HUES6 (cell line): Measurements from ENCODE around the gene CCDC171.
A peak's percentile ranks its signal among the peaks of the same experiment; 100 is the strongest.
"Not testable (repeated sequence)": the region's sequence is repeated elsewhere in the genome, so short reads cannot be mapped to it uniquely, and the experiment has no call there.

Source experiments
- H3K27ac ChIP-seq: 2 replicates; pipeline ENCODE4 v1.7.0; 2013; ENCODE audit warnings: low read depth, mild to moderate bottlenecking, low read length, inconsistent platforms
- H3K27me3 ChIP-seq: 2 replicates; pipeline ENCODE4 v1.6.1; 2013; ENCODE audit warnings: low read length; ENCODE audit not compliant: control insufficient read depth, insufficient read depth
- H3K36me3 ChIP-seq: 2 replicates; pipeline ENCODE4 v1.6.1; 2013; ENCODE audit warnings: low read length; ENCODE audit not compliant: control insufficient read depth, insufficient read depth
- H3K4me1 ChIP-seq: 2 replicates; pipeline ENCODE4 v1.6.1; 2013; ENCODE audit warnings: low read length; ENCODE audit not compliant: control insufficient read depth, insufficient read depth
- H3K4me3 ChIP-seq: 2 replicates; pipeline ENCODE4 v1.5.1; 2013; ENCODE audit warnings: low read depth, low read length
- H3K9ac ChIP-seq: one replicate; pipeline ENCODE4 v1.6.1; 2013; ENCODE audit warnings: mild to moderate bottlenecking, low read length
- H3K9me3 ChIP-seq: 2 replicates; pipeline ENCODE4 v1.6.1; 2013; ENCODE audit warnings: low read depth, low read length; ENCODE audit not compliant: control insufficient read depth, insufficient read depth

The CCDC171 gene

GRCh38 chr9:15524845-15525455, 27.9 kb upstream of the CCDC171 start:
- Histone ChIP-seq H3K9ac (no peak overlapping the region), H3K9me3 (no peaks in the 10 kb centered on the region), H3K27me3 (no peaks in the 10 kb centered on the region), H3K36me3 (no peaks in the 10 kb centered on the region), H3K4me3 (no peak overlapping the region), H3K4me1 (no peaks in the 10 kb centered on the region), H3K27ac (no peak overlapping the region)

- H3K36me3 ChIP-seq: no peaks in the 10 kb centered on the region
- H3K4me3 ChIP-seq: no peak overlapping the region
- H3K4me1 ChIP-seq: no peaks in the 10 kb centered on the region
- H3K9ac ChIP-seq: no peak overlapping the region
- H3K9me3 ChIP-seq: no peaks in the 10 kb centered on the region
- no peaks in the 10 kb centered on the region for H3K27me3 ChIP-seq
- H3K27ac ChIP-seq: no peak overlapping the region
These were observed 26.9 kb upstream of the CCDC171 start for GRCh38 chr9:15525958-15526357.

- H3K36me3 ChIP-seq, H3K9ac ChIP-seq, H3K4me1 ChIP-seq, H3K4me3 ChIP-seq, H3K9me3 ChIP-seq, H3K27ac ChIP-seq, H3K27me3 ChIP-seq: not testable (repeated sequence)
These were observed 25.8 kb upstream of the CCDC171 start for GRCh38 chr9:15527035-15527434.

- Histone ChIP-seq H3K27ac (no peak overlapping the region), H3K36me3 (no peaks in the 10 kb centered on the region), H3K9me3 (no peaks in the 10 kb centered on the region), H3K27me3 (no peaks in the 10 kb centered on the region), H3K4me1 (peaks cover 2% of the 10 kb centered on the region; the same call in 1 of the 2 replicates), H3K9ac (no peak overlapping the region), H3K4me3 (no peak overlapping the region)
These were observed 23.1 kb upstream of the CCDC171 start for GRCh38 chr9:15529566-15530324.

GRCh38 chr9:15531380-15531779, 21.5 kb upstream of the CCDC171 start:
- peaks cover 2% of the 10 kb centered on the region; the same call in 1 of the 2 replicates for H3K4me1 ChIP-seq
- no peak overlapping the region for H3K9ac ChIP-seq
- H3K36me3 ChIP-seq: no peaks in the 10 kb centered on the region
- no peak overlapping the region for H3K27ac ChIP-seq
- H3K4me3 ChIP-seq: no peak overlapping the region
- no peaks in the 10 kb centered on the region for H3K9me3 ChIP-seq
- H3K27me3 ChIP-seq: no peaks in the 10 kb centered on the region

GRCh38 chr9:15541872-15542271, 11.0 kb upstream of the CCDC171 start:
- Histone ChIP-seq H3K9me3 (no peaks in the 10 kb centered on the region), H3K9ac (no peak overlapping the region), H3K36me3 (no peaks in the 10 kb centered on the region), H3K4me1 (0 out of 2 replicates have a peak, but pooled peaks cover 3% of the 10 kb centered on the region), H3K4me3 (no peak overlapping the region), H3K27me3 (no peaks in the 10 kb centered on the region), H3K27ac (no peak overlapping the region)

- no peaks in the 10 kb centered on the region for H3K27me3 ChIP-seq
- no peak overlapping the region for H3K9ac ChIP-seq
- no peak overlapping the region for H3K4me3 ChIP-seq
- H3K9me3 ChIP-seq: no peaks in the 10 kb centered on the region
- H3K36me3 ChIP-seq: no peaks in the 10 kb centered on the region
- H3K4me1 ChIP-seq: 0 out of 2 replicates have a peak, but pooled peaks cover 3% of the 10 kb centered on the region
- no peak overlapping the region for H3K27ac ChIP-seq
These were observed 10.2 kb upstream of the CCDC171 start for GRCh38 chr9:15542624-15543023.

GRCh38 chr9:15543047-15543813, 9.6 kb upstream of the CCDC171 start:
- no peak overlapping the region for H3K27ac ChIP-seq

GRCh38 chr9:15549611-15550010, 3.2 kb upstream of the CCDC171 start:
- Histone ChIP-seq H3K27me3 (peaks cover 2% of the 10 kb centered on the region), H3K4me3 (no peak overlapping the region), H3K4me1 (peaks cover 4% of the 10 kb centered on the region), H3K9me3 (no peaks in the 10 kb centered on the region), H3K9ac (no peak overlapping the region), H3K27ac (no peak overlapping the region), H3K36me3 (no peaks in the 10 kb centered on the region)

More at GRCh38 chr9:15543047-15543813, 9.6 kb upstream of the CCDC171 start:
- H3K9ac ChIP-seq: no peak overlapping the region
- no peak overlapping the region for H3K4me3 ChIP-seq
- H3K4me1 ChIP-seq: 0 out of 2 replicates have a peak, but pooled peaks cover 3% of the 10 kb centered on the region
- no peaks in the 10 kb centered on the region for H3K36me3 ChIP-seq
- no peaks in the 10 kb centered on the region for H3K27me3 ChIP-seq
- H3K9me3 ChIP-seq: no peaks in the 10 kb centered on the region

- H3K4me1 ChIP-seq: peaks cover 4% of the 10 kb centered on the region
- peaks cover 2% of the 10 kb centered on the region for H3K27me3 ChIP-seq
- H3K36me3 ChIP-seq: no peaks in the 10 kb centered on the region
- peak overlapping the region; percentile 83 for H3K4me3 ChIP-seq
- no peaks in the 10 kb centered on the region for H3K9me3 ChIP-seq
- H3K27ac ChIP-seq: no peak overlapping the region
- H3K9ac ChIP-seq: peak overlapping the region; percentile 62
These were observed 670 bp downstream of the CCDC171 start for GRCh38 chr9:15553528-15553898.

- H3K4me1 ChIP-seq: no peaks in the 10 kb centered on the region
- no peak overlapping the region for H3K27ac ChIP-seq
- no peaks in the 10 kb centered on the region for H3K9me3 ChIP-seq
- H3K27me3 ChIP-seq: no peaks in the 10 kb centered on the region
- H3K4me3 ChIP-seq: no peak overlapping the region
- H3K36me3 ChIP-seq: no peaks in the 10 kb centered on the region
- no peak overlapping the region for H3K9ac ChIP-seq
These were observed 17.9 kb downstream of the CCDC171 start for GRCh38 chr9:15570769-15571168.
